ENCODE data around the gene GLG1. TPM values are rescaled to one million over a fixed set of nuclear protein-coding genes. Genes with fewer than 3 reads are reported as not detected.

GLG1 gene
- total and polyA plus RNA-seq, 2 donors (not counting 3 experiments of a cell fraction or from before 2014, with no cell fraction given) = 86.3 to 165 TPM

- no TSS peak for BruUV-seq (replicated peaks)
- Histone ChIP-seq H3K9ac (replicated peaks; ENCODE audit: extremely low read depth, insufficient read depth, low read length) (no peak overlapping the region), H3K79me2 (ENCODE audit: control insufficient read depth, insufficient read depth, low read length) (peaks cover 72% of the 10 kb centered on the region), H4K20me1 (replicated peaks; ENCODE audit: control insufficient read depth, extremely low read depth, insufficient read depth, low read length) (peaks cover 9% of the 10 kb centered on the region), H3K36me3 (ENCODE audit: control insufficient read depth in 2 of 2, extremely low read depth in 1 of 2, insufficient read depth in 2 of 2, low read length in 2 of 2) (no peaks in the 10 kb centered on the region), H3K9me1 (replicated peaks; ENCODE audit: control insufficient read depth, extremely low read depth, insufficient read depth, low read length) (no peaks in the 10 kb centered on the region), H3K27ac (ENCODE audit: insufficient read depth, low read depth, low read length) (no peak overlapping the region), H3K4me1 (ENCODE audit: control insufficient read depth, extremely low read depth, insufficient read depth, low read length) (peaks cover 4% of the 10 kb centered on the region), H3K4me3 (replicated peaks in 1 of 3; ENCODE audit: insufficient read depth in 1 of 3, low read depth in 1 of 3, low read length in 3 of 3) (no peak overlapping the region), H3K9me3 (replicated peaks; ENCODE audit: control insufficient read depth, insufficient read depth, low read length) (no peaks in the 10 kb centered on the region), H2AFZ (ENCODE audit: low read depth, low read length) (no peak overlapping the region), H3K4me2 (ENCODE audit: insufficient read depth, low read length) (no peak overlapping the region), H3K27me3 (ENCODE audit: control insufficient read depth in 2 of 2, insufficient read depth in 2 of 2, low read length in 2 of 2) (no peaks in the 10 kb centered on the region)
- DNase-seq (ENCODE audit: low read depth, low spot score) (no peak), FAIRE-seq (no peak)
- intact Hi-C loops (cut with micrococcal nuclease) (no loop called here), dilution Hi-C loops (cut with MboI; ENCODE audit: extremely low pct_ligation_motif_present, low sequenced_read_pairs) (no loop called here)
- POLR2A ChIA-PET = no interaction called here
- TF ChIP-seq GATA2 (IDR thresholded peaks at IDR 0.05; ENCODE audit: insufficient read depth, insufficient read length, low read depth, low read length) (no peak), FOS (IDR thresholded peaks at IDR 0.05; ENCODE audit: borderline replicate concordance, insufficient read depth, low read length) (no peak)
- TF ChIP-seq, protein P1, sequence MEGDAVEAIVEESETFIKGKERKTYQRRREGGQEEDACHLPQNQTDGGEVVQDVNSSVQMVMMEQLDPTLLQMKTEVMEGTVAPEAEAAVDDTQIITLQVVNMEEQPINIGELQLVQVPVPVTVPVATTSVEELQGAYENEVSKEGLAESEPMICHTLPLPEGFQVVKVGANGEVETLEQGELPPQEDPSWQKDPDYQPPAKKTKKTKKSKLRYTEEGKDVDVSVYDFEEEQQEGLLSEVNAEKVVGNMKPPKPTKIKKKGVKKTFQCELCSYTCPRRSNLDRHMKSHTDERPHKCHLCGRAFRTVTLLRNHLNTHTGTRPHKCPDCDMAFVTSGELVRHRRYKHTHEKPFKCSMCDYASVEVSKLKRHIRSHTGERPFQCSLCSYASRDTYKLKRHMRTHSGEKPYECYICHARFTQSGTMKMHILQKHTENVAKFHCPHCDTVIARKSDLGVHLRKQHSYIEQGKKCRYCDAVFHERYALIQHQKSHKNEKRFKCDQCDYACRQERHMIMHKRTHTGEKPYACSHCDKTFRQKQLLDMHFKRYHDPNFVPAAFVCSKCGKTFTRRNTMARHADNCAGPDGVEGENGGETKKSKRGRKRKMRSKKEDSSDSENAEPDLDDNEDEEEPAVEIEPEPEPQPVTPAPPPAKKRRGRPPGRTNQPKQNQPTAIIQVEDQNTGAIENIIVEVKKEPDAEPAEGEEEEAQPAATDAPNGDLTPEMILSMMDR (IDR thresholded peaks at IDR 0.05; ENCODE audit: extremely low read depth in 1 of 2, insufficient read depth in 1 of 2, low read depth in 1 of 2, low read length in 2 of 2) = no peak
- TF ChIP-seq, protein P2, sequence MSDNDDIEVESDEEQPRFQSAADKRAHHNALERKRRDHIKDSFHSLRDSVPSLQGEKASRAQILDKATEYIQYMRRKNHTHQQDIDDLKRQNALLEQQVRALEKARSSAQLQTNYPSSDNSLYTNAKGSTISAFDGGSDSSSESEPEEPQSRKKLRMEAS (IDR thresholded peaks at IDR 0.05; ENCODE audit: insufficient read depth, insufficient read length) = no peak
- CTCF ChIA-PET = no interaction called here
Observed at GRCh38 chr16:74564451-74564984, 42.4 kb downstream of the GLG1 start.

DNA sequence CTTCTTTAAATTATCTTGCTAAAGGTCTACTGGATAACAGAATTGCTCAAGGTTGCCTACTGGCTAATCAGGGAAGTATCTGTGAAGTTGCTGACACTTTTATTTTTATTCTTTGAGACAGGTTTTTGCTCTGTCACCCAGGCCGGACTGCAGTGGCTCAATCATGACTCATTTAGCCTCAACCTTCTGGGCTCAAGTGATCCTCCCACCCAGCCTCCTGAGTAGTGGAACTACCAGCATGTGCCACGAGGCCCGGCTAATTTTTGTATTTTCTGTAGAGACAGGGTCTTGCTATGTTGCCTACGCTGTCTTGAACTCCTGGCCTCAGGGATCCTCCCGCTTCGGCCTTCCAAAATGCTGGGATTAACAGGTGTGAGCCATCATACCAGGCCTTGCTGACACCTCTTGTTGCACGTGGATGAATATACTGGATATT is 43.1 kb downstream of the GLG1 start:
- Histone ChIP-seq H3K27me3 (ENCODE audit: control insufficient read depth in 2 of 2, insufficient read depth in 2 of 2, low read length in 2 of 2) (no peaks in the 10 kb centered on the region), H3K9ac (replicated peaks; ENCODE audit: extremely low read depth, insufficient read depth, low read length) (no peak overlapping the region), H3K79me2 (ENCODE audit: control insufficient read depth, insufficient read depth, low read length) (peaks cover 66% of the 10 kb centered on the region), H3K4me3 (replicated peaks in 1 of 3; ENCODE audit: insufficient read depth in 1 of 3, low read depth in 1 of 3, low read length in 3 of 3) (no peak overlapping the region), H3K27ac (ENCODE audit: insufficient read depth, low read depth, low read length) (no peak overlapping the region), H3K4me1 (ENCODE audit: control insufficient read depth, extremely low read depth, insufficient read depth, low read length) (peaks cover 4% of the 10 kb centered on the region), H3K4me2 (ENCODE audit: insufficient read depth, low read length) (no peak overlapping the region), H3K9me1 (replicated peaks; ENCODE audit: control insufficient read depth, extremely low read depth, insufficient read depth, low read length) (no peaks in the 10 kb centered on the region), H3K9me3 (replicated peaks; ENCODE audit: control insufficient read depth, insufficient read depth, low read length) (no peaks in the 10 kb centered on the region), H4K20me1 (replicated peaks; ENCODE audit: control insufficient read depth, extremely low read depth, insufficient read depth, low read length) (peaks cover 6% of the 10 kb centered on the region), H3K36me3 (ENCODE audit: control insufficient read depth in 2 of 2, extremely low read depth in 1 of 2, insufficient read depth in 2 of 2, low read length in 2 of 2) (no peaks in the 10 kb centered on the region), H2AFZ (ENCODE audit: low read depth, low read length) (no peak overlapping the region)
- BruUV-seq (replicated peaks) = no TSS peak
- CTCF ChIA-PET = no interaction called here
- FAIRE-seq (peak; percentile 31), DNase-seq (ENCODE audit: low read depth, low spot score) (no peak)
- intact Hi-C loops (cut with micrococcal nuclease) = no loop called here
- TF ChIP-seq FOS (IDR thresholded peaks at IDR 0.05; ENCODE audit: borderline replicate concordance, insufficient read depth, low read length) (peak; percentile 22), EZH2 (IDR thresholded peaks at IDR 0.05; ENCODE audit: borderline replicate concordance, low read depth, low read length, severe bottlenecking) (no peak)
- dilution Hi-C loops (cut with MboI; ENCODE audit: extremely low pct_ligation_motif_present, low sequenced_read_pairs) = no loop called here
- POLR2A ChIA-PET = interaction anchor here (0.7 kb wide), 1 partner anchor 33 kb away, joined by 3 read pairs; no protein-coding TSS in a partner anchor

Data from endothelial cell of umbilical vein (primary cell).